ENCODE measurements around the gene NUP214.
"Not testable (repeated sequence)": the region's sequence is repeated elsewhere in the genome, so short reads cannot be mapped to it uniquely, and the experiment has no call there.

NUP214 gene

GRCh38 chr9:131235480-131235851 lies 110.1 kb downstream of the NUP214 start:
- no peak for DNase-seq

GRCh38 chr9:131236161-131236560 lies 110.8 kb downstream of the NUP214 start:
- no peak for DNase-seq

GRCh38 chr9:131236761-131237160 lies 111.4 kb downstream of the NUP214 start:
- DNase-seq, result no peak

DNA sequence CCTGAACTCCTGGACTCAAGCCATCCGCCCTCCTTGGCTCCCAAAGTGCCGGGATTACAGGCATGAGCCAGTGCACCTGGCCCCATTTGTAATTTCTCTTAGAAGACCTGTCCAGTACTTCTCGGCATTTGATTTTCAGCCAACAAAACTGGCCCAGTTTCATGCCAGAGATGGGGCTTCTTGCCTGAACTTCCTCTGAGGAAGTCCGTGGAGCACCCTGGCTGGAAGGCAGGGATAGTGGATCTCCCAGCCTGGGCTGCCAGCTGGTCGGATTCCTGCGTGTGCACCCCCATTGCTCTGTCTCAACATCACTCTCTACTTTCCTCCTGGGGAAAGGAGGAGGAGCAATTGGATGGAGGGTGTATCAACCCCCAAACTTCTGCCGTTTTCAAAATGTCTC lies 111.9 kb downstream of the NUP214 start:
- no peak for DNase-seq

GRCh38 chr9:131237931-131238401 lies 112.6 kb downstream of the NUP214 start:
- peak; percentile 83 for DNase-seq

GRCh38 chr9:131238402-131239021 lies 113.1 kb downstream of the NUP214 start:
- DNase-seq, result no peak

GRCh38 chr9:131239161-131239975 lies 114.0 kb downstream of the NUP214 start:
- no peak for DNase-seq

GRCh38 chr9:131240047-131240921 lies 114.9 kb downstream of the NUP214 start:
- DNase-seq, result no peak

GRCh38 chr9:131244331-131244730 lies 118.9 kb downstream of the NUP214 start:
- not testable (repeated sequence) for DNase-seq

DNA sequence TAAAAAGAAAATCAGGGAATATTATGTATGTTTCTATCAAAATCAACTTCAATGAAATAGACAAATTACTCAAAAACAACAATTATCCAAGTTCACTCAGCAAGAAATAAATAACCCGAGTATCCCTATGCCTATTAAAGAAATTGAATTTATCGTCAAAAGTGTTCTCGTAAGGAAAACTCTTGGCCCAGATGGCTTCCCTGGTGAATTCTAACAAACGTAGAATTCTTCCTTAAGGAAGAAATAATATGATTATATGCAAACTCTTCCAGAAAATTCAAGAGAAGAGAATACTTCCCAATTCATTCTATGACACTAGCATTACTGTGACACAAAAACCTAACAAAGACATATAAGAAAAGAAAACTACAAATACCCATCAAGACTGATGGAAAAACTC lies 121.2 kb downstream of the NUP214 start:
- no peak for DNase-seq

DNA sequence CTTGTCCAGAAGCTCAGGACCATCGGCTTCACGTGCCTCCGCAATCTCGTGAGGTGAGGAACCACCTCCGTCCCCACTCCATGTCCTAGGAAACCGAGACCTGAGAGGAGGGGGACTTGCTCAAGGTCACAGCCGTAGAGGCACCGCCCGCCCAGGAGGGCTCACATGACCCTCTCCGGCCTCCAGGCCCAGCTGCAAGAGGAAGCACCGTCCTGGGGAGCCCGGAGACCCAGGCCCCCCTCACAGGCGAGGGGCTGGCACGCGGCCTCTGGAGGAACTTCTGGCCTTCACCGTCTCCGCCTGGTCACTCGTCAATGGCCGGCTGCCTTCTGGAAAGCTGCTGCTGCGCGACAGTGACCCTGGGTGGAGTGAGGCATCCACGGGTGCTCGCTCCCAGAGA lies 126.7 kb downstream of the NUP214 start:
- no peak for DNase-seq

DNA sequence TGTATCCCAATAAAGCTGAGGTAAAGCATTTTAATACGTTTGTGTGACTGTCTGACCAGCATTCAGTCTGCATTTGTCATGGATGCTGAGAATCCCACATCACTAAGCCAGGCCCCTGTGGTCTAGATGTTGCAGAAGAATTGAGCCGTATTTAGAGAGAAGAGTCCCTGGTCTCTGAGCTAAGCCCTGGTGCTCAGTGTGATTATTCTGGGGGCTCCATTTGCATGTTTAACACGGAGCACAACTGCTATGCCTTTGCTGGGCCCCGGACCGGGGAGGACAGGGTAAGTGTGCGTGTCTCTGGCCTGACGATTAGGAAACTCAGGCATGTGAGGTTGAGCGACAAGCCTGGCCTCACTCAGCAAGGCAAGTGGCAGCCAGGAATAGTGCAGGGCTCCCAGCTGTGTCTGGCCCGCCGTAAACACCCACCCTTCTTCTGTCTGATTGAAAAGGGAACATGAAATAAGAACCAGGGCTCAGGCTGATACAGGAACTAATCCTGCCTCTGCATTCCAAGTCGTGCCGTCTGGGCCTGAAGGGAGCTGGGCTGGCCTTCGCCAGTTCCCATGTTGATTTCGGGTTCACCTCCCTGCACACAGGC lies 128.6 kb downstream of the NUP214 start:
- no peak for DNase-seq

- DNase-seq, result no peak
Measured at GRCh38 chr9:131254626-131255025, 129.2 kb downstream of the NUP214 start.

DNA sequence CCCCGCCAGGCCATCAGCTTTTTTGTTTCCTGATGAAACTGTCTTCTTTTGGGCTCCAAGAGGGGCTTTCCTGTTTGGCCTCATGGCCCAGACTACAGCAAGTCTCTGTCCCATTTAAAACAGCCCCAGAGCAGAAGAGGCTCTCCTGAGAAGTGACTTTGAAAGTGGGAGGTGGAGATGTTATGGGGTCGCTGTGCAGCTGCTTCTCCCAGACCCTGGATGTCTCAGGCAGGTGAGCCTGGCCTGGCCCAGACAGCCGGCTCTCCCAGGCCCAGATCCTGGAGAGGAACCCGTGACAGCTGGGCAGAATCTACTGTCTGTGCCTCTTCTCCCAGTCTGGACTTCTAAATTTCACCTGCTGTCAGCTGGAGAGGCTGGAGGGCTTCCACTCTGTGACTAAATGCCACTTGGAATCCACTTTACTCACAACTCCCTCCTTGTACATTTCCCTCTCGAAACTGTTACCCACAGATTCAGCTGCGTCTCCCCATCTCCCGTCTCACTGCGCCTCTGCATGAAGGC lies 130.4 kb downstream of the NUP214 start:
- DNase-seq, result no peak

DNA sequence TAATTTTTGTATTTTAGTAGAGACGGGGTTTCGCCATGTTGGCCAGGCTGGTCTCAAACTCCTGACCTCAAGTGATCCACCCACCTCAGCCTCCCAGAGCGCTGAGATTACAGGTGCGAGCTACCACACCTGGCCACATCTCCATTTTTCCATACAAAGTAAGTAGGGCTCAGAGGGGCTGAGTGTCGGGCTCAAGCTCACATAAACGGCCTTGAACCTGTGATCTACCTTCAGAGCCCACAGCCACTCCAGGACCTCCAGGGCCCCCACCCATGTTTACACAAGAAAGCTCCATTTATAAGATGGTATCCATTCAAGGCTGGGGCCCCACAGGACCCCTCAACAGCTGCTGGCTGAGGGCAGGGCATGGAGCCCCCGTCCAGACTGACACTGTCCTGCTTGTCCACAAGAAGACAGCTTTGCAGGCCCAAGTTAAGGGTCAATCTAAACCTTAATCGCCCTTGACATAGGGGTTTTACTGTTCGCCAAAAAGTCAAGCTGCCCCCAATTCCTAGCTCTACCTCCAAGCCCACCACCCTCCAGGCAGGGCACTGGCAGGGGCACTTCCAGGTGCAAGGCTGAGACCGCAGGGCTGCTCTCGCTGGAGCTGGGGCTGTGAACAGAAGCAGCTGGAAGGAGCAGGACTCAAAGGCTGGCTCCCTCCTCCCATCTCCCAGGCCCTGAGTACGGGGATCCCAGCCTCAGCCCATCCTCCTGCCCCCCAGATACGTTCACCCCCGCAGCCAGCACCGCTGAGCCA lies 132.1 kb downstream of the NUP214 start:
- no peak for DNase-seq

DNA sequence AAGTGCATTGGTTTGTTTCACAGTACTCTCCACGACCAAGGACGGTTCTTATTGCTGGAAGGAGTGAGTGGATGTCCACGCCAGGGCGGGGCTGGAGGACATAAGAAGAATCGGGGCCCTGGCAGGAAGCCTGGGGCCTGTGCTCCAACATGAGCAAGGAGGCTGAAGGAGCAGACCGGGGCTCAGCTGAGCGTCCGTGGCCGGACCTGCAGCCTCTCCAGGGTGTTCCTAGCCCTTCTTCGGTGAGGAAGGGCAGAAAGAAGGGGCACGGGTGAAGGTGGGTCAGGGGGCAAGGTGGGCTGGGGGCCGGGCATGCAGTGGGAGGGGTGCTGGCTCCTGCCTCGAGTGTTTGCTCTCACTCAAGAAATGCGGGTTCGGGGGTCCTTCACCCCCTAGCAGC lies 132.8 kb downstream of the NUP214 start:
- DNase-seq, result no peak

- DNase-seq, result no peak
Measured at GRCh38 chr9:131258698-131259431, 133.5 kb downstream of the NUP214 start.

DNA sequence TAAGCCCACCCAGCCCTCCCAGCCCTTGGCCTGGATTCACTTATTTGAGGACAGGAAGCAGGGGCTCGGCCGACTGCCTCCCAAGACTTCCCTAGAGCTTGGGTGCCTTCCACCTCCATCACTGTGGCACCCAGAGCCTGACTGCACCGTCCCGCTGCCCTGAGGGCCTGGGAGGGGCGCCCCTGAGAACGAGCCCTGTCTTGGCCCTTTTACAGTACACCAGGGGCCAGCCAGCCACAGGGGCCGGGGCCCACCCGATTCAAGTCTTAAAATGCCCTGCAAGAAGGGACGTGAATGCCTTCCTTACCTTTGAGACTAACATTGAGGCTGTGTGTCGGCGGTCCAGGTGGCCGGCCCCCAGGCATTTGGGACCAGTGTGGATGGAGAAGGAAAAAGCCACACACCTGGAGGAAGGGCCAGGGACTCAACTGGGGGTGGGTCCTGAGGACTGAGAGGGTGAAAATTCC lies 134.1 kb downstream of the NUP214 start:
- DNase-seq, result no peak

- no peak for DNase-seq
Measured at GRCh38 chr9:131259916-131260597, 134.7 kb downstream of the NUP214 start.

GRCh38 chr9:131260751-131261452 lies 135.5 kb downstream of the NUP214 start:
- DNase-seq, result no peak
